Erythroblast (primary cell): ENCODE results near the gene OCA2.

Experiments used
- DNase-seq, 2 experiments: peaks; one replicate each; lab custom pipeline; 2025; lab: John Stamatoyannopoulos, UW
- GATA1 ChIP-seq: IDR thresholded peaks from 2 replicates; pipeline ENCODE4 v1.6.1; 2011; ENCODE audit warnings: low read depth, mild to moderate bottlenecking, control low read depth, low read length, moderate library complexity
- POLR2A ChIP-seq: IDR thresholded peaks from 2 replicates; pipeline ENCODE4 v1.6.1; 2011; ENCODE audit warnings: mild to moderate bottlenecking, low read length

The OCA2 gene

DNA sequence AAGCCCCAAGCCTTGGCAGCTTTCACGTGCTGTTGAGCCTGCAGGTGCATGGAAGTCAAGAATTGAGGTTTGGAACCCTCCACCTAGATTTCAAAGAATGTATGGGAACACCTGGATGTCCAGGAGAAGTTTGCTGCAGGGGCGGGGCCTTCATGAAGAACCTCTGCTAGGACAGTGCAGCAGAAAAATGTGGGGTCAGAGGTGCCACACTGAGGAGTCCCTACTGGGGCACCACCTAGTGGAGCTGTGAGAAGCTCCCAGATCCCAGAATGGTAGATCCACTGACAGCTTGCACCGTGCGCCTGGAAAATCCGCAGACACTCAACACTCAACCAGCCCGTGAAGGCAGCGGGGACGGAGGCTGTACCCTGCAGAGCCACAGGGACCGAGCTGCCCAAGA, 201.6 kb downstream of the OCA2 start:
- TF ChIP-seq POLR2A = no peak
- no peak for TF ChIP-seq GATA1
- no peak for DNase-seq

DNA sequence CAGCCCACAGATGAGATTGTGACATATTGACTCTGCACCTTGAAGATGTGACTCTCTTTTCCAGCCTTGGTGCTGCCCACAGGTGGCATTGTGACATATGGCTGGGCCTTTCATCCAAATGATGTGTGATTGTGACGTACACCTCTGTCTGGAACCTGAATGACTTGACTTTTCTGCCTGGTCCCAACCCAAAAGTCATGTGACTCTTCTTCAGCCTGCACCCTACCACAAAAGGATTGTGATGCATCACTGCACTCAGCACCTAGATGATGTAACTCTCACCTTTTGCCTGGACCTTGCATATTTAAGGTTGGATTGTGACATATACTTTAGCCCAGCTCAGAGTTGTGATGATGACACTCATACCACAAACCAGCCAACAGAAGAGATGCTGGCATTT, 204.5 kb downstream of the OCA2 start:
- DNase-seq = no peak
- no peak for TF ChIP-seq GATA1
- TF ChIP-seq POLR2A = no peak

DNA sequence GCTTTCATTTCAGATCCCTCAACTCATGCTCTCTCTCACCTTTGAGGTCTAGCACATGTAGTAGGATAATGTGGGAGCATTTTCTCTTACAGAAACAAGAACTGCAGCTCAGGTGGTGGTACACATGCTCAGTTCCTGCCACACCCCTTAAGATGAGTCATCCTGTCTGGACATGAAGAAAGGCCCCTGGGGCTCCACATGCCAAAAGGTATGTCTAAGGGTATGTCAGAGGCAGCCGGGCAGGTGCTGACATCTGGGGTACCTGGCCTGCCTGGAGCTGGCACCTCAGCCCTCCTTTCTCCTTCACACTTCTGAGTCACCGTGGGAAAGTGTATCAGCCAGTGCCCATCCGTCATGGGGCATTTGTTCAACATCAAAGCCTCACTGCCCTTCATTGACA, 209.9 kb downstream of the OCA2 start:
- TF ChIP-seq GATA1 = no peak
- TF ChIP-seq POLR2A = no peak
- no peak for DNase-seq

DNA sequence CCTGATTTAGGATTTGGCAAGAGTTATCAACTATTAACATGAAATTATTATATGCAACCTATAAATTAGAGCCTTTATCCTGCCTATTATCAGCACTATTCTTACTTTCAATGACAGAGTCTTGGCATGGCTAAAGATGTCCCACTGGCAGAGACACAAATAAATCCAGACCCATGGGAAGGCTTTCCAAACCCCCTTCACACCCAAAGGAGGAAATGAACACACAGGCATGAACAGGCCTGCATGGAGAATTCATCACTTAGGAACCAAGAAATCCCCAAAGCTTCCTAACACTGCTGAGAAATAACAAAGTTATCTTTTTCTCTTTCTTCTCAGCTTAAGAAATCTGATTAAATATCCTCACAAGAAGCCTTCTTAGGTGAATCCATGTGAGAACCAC, 213.9 kb downstream of the OCA2 start:
- TF ChIP-seq POLR2A (no peak), GATA1 (no peak)
- DNase-seq = no peak

DNA sequence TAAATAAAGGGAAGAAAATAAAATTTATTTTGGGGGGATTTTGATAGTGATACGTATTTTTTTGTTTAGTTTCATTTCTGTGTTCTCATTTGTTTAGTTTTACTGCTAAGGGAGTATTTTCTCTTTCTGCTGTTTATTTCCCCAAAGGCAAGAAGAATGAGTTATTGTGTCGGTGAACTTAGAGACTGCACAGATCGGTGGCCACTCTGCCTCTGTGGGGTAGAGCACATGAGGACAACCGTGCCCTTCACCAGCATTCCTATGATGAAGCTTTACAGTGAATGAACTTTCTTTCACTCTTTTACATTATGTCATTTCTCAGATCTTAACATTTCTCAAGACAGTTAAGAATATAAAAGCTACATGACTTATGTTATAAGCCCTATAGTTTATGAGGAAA, 214.4 kb downstream of the OCA2 start:
- TF ChIP-seq GATA1 = no peak
- no peak for TF ChIP-seq POLR2A
- DNase-seq = no peak

DNA sequence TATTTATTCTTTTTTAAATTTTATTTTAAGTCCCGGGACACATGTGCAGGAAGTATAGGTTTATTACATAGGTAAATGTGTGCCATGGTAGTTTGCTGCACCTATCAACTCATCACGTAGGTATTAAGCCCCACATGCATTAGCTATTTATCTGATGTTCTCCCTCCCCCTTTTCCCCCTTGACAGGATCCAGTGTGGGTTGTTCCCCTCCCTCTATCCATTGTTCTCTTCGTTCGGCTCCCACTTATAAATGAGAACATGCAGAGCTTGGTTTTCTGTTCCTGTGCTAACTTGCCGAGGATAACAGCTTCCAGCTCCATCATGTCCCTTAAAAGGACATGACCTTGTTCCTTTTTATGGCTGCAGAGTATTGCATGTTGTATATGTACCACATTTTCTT, 220.3 kb downstream of the OCA2 start:
- TF ChIP-seq POLR2A (no peak), GATA1 (no peak)
- DNase-seq = no peak

DNA sequence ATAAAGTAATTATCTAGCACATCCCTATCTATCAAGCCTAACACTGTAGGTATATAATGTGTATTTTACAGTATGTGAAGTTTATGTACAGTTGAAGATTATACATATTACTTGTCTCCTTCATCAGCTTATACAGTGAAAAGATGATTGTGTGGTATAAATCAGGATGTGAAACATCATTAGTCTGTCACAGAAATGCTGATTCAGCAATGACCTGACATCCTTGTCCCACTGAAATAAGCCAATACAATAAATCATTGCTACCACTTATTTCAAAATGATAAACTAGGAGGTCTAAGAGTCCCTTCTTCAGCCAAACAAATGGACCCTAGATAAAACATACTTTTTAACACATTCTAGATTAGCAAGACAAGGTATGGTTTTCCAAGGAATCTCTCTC, 225.3 kb downstream of the OCA2 start:
- DNase-seq = no peak
- TF ChIP-seq POLR2A (no peak), GATA1 (no peak)

DNA sequence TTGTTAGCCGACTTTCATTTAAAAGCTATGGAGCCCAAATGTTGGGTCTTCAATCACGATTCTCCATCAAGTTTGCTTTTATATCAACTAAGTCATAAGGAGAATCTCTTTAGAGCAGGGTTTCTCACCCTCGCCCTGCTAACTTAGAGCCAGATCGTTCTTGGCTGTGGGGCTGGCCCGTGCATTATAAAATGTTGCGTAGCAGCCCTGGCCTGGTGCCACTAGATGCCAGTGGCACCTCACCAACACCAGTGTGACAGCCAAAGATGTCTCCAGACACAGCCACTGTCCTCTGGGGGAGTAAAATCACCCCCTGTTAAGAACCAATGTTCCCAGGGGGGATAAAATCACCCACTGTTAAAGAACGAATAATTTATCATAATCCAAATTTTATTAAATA, 226.1 kb downstream of the OCA2 start:
- no peak for DNase-seq
- no peak for TF ChIP-seq GATA1
- no peak for TF ChIP-seq POLR2A

DNA sequence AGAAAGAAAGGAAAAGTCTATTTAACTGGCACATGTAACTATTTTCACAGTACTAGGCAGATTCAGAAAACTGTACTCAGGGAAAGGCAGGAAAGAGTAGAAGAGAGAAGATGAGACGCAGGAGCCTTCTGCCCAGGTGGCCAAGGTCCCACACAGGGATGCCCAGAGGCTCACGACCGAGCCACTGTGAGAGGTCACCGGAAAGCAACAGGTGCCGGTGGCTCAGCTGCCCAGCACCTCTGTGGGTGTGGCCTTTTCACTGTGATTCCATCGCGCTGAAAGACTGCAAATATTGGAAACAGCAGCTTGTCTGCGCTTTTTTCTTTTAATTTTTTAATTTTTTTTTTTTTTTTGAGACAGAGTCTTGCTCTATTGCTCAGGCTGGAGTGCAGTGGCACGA, 226.8 kb downstream of the OCA2 start:
- TF ChIP-seq POLR2A (no peak), GATA1 (no peak)
- DNase-seq = no peak

DNA sequence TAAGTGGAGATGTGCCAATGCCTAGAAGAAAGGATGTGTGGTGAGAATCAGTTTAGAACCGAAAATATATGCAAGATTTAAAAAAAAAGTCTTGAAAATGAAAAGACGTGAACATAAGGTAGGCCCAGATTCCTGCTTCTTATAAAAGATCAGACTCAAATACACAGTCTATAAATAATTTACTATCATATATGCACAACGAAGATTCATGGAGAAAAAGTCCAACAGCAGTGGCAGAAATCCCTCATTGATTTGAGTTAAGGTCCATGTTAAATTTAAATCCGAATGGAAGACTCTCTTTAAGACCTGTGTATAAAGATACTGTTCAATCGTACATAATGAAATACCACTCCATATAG, 227.2 kb downstream of the OCA2 start:
- DNase-seq = no peak
- TF ChIP-seq POLR2A = no peak
- TF ChIP-seq GATA1 = no peak

DNA sequence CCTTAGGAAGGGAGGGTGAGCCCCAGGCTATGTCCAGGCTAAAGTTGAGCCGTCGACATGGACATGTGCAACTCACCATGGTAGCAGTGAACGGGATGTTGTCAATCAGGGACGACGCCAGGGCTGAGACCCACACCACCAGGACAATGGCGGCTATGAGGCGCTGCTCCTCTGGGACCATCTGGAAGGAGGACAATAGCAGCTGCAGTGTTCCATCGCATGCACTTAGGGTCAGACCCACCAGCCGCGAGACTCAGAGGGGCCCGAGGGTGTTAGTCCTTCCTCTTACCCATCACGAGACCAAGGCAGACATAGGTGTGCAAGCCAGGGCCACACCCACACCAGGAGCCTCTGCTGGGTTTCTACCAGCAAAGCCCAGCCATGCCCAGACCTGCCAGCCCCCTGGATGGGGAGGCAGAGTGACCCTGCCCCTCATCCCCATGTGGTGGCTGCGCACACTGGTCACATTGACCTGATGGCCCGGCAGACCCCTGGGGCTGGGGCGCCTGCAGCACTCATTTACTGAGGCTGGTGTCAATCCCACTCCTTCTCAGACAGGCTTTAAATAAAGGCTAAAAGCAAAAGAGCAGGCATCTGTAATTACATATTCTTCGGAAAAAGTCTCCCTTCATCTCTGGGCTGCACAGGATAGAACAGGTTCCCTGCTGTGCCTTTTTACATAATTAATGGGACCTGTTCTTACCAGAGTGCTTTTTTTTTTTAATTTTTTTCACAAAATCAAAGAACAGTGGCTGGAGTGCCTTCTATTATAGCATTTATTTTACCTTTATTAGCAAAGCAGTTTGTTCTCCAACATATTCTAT, 227.8 kb downstream of the OCA2 start:
- no peak for TF ChIP-seq GATA1
- TF ChIP-seq POLR2A = no peak
- no peak for DNase-seq

DNA sequence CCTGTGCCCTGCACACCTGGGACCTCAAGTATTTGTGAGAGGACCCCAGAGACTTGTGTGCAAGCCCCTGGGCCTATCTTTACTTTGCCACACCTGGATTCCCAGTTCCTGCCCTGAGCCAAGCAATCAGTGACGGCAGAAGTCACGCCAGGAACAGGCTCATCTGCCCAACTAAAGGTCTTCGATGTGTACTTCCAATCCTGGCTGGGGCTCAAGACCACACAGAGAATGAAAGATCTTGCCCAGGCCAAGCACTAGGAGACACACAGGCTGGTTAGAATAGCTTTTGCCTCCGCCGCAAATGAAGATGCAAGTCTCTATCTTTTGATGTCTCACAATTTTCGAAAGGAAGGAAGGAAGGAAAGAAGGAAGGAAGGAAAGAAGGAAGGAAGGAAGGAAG, 228.8 kb downstream of the OCA2 start:
- TF ChIP-seq GATA1 (no peak), POLR2A (no peak)
- no peak for DNase-seq

DNA sequence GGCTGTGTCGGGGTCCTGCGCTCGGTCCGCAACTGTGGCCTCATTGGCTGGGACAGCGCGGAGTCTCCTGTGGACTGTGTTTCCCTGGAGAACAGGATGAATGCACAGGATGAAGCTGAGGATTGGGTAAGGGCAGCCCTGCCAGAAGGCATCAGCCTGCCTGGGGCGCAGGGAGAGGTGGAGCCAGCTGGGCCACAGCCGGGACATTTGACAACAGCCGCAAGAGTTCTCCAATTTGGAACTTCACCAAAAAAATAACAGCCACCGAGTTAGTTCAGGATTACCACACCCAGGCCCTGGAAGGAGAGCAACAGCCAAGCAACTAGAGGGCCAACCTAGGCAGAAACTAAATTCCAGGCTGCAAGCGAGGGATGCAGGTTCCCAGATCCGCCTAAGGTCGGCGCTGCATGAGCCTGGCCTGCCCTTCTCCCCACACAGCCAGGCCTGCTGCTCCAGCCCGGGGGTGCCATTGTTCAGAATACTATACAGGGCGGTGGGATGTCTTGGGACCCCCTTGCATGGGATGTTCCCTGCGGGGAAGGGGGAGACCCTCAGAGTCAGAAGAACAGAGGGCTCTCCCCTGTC, 229.3 kb downstream of the OCA2 start:
- DNase-seq = no peak
- TF ChIP-seq POLR2A = no peak
- TF ChIP-seq GATA1 = no peak

DNA sequence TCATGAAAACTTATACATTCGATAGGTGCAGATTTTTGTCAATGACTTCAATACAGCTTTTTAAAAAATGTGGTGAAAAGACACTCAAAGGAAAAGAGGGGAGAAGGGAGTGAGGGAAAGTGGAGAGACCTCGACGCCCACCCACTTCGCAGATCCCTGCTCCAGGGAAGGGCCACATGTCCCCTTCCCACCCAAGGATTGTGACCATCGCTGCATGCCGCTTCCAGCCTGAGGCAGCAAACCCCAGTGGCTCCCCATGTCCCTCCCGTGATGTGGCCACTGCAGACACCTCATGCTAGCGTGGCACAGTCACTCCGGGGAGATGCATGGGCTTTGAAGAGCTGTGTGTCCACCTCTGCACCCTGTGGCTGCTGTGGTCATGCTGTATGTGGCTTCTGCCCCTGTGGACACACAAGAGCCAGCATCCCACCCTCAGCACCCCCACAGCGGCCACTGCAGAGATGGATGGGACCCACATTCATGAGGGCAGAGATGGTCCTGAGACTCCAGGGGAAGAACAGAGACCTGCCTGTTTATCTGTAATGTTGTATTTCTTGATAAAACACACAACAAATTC, 230.2 kb downstream of the OCA2 start:
- no peak for DNase-seq
- TF ChIP-seq POLR2A = no peak
- TF ChIP-seq GATA1 = no peak
